Activated effector memory CD4-positive, alpha-beta T cell treated with anti-CD3 and anti-CD28 coated beads, Interleukin-2, amount 50 U/mL, for 16 hours (primary cell): Measurements from ENCODE around the gene PCYOX1L.

Source experiments
- DNase-seq: peaks from one replicate; pipeline ENCODE4 v3.0.0-alpha.2; 2020

The PCYOX1L gene

GRCh38 chr5:149357370-149358293 is at the start of gene PCYOX1L:
TSS of gene PCYOX1L (plus strand) at chr5:149358046. CDS start at chr5:149358069, 23 bp downstream.
- DNase-seq = peak; percentile 100

- no peak for DNase-seq
These were observed 48.5 kb upstream of the PCYOX1L start for GRCh38 chr5:149309354-149309753.

GRCh38 chr5:149310488-149310887 is 47.4 kb upstream of the PCYOX1L start:
- DNase-seq = no peak

GRCh38 chr5:149310947-149311658 is 46.7 kb upstream of the PCYOX1L start:
- no peak for DNase-seq

- no peak for DNase-seq
These were observed 44.5 kb upstream of the PCYOX1L start for GRCh38 chr5:149313151-149313841.

GRCh38 chr5:149314571-149315111 is 43.2 kb upstream of the PCYOX1L start:
- DNase-seq = no peak

- no peak for DNase-seq
These were observed 42.1 kb upstream of the PCYOX1L start for GRCh38 chr5:149315753-149316152.

GRCh38 chr5:149317281-149318048 is 40.4 kb upstream of the PCYOX1L start:
- DNase-seq = peak; percentile 70

- no peak for DNase-seq
These were observed 38.7 kb upstream of the PCYOX1L start for GRCh38 chr5:149319174-149319573.

GRCh38 chr5:149320791-149321330 is 37.0 kb upstream of the PCYOX1L start:
- DNase-seq = no peak

- DNase-seq = no peak
These were observed 35.3 kb upstream of the PCYOX1L start for GRCh38 chr5:149322518-149322917.

- DNase-seq = no peak
These were observed 34.6 kb upstream of the PCYOX1L start for GRCh38 chr5:149323210-149323609.

- no peak for DNase-seq
These were observed 34.1 kb upstream of the PCYOX1L start for GRCh38 chr5:149323621-149324205.

GRCh38 chr5:149324641-149325040 is 33.2 kb upstream of the PCYOX1L start:
- DNase-seq = no peak

- no peak for DNase-seq
These were observed 32.6 kb upstream of the PCYOX1L start for GRCh38 chr5:149325166-149325735.

GRCh38 chr5:149325894-149326293 is 32.0 kb upstream of the PCYOX1L start:
- no peak for DNase-seq

- DNase-seq = no peak
These were observed 31.2 kb upstream of the PCYOX1L start for GRCh38 chr5:149326611-149327010.

- no peak for DNase-seq
These were observed 29.7 kb upstream of the PCYOX1L start for GRCh38 chr5:149328177-149328576.

- no peak for DNase-seq
These were observed 24.0 kb upstream of the PCYOX1L start for GRCh38 chr5:149333711-149334443.

- DNase-seq = no peak
These were observed 20.1 kb upstream of the PCYOX1L start for GRCh38 chr5:149337736-149338135.
